ENCODE results near the gene ESF1. TPM values are rescaled to one million over a fixed set of nuclear protein-coding genes. Genes with fewer than 3 reads are reported as not detected.
A peak's percentile ranks its signal among the peaks of the same experiment; 100 is the strongest.
"Not testable (repeated sequence)": the region's sequence is repeated elsewhere in the genome, so short reads cannot be mapped to it uniquely, and the experiment has no call there.

The ESF1 gene
- total RNA-seq, 1 experiment from 2014 or later: 11.4 TPM

DNA sequence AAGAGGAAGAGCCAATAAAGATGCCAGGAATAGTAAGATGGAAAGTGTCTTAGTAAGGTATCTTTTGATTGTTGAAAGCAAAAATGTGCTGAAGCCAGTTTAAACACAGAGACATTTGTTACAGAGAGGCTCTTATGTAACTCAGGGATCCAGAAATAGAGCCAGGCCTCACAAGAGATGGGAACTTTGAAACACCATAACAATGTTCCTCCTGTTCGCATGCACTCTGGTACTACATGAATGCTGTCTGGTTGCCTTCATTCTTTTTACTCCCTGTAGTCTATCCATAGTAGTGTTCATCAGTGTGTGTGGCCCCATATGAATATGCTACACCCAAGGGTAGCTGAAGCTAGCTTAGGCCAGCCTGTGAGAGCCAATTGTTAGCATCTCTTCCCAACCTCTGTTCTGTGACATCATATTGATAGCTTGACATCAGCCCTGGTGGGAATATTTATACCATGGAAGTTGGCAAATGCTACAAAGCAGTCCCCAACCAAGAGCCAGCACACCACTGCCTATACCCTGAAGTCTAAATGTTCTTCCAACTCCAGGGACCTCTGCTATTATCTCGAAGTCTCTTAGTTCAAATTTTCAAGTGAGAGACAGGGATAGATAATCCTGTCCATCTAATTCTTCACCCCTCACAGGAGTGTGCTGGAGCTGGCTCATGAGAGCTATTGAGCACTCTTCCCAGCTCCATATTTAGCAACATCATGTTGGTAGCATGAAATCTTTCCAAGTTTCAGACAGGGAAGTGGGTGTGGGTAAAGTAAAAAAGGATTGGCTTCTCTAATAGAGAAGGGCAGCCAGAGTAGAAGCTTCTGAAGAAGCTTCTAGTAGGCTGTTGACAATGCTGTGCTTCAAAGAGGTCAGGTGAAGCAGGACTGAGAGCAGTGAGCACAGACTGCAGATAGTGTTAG is 7.1 kb upstream of the ESF1 start:
- DNase-seq (ENCODE audit: low read depth): no peak

DNA sequence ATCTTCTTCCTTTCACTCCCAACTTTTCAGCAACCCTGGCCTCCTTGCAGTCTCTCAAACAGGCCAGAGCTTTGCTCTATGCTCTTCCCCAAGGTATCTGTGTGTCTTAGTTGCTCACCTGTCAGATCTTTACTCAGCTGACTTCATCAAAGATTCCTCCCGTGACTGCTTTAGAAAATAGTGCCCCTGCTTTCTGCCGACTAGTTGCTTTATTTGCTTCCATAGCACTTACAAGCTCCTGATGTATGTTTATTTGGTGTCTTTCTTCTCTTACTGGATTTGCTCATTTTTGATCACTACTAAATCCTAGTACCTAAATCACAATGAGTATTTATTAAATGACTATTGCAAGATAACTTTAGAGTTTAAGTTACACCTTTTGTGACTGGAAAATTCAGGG is 6.0 kb upstream of the ESF1 start:
- no peak for DNase-seq (ENCODE audit: low read depth)

DNA sequence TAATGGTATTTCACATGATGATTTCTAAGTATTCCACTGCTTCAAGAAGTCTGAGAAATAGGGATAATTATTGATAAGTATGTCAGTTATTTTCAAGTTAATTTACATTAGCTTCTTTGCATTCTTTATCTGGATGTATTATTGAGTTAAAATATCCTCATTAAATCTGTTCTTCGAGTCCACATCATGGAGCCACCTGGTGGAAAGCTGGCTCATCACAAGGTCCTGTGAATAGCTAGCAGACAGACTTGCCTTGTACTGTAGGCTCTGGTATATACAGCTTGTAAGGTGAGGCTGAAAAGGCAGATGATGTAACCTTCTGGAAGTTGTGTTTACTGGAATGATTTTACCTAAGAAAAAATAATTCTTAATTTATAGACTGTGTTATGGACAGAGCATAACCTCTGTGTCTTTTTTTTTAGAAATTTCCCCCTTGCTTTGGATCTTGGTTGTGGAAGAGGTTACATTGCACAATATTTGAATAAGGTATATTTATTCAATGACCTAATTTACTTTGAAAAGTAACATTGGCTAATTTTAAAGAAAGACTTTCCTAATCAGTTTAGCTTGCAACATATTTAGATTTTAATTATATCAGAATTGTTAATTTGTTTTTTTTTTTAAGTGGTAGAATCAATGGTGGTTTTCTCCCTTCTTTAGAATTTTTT is 3.6 kb upstream of the ESF1 start:
- peak; percentile 48 for DNase-seq (ENCODE audit: low read depth)

- DNase-seq (ENCODE audit: low read depth): no peak
These were observed 1.6 kb upstream of the ESF1 start for GRCh38 chr20:13786143-13786828.

GRCh38 chr20:13784271-13784892 is 337 bp downstream of the ESF1 start:
- no peak for DNase-seq (ENCODE audit: low read depth)

GRCh38 chr20:13783528-13783927 is 1.2 kb downstream of the ESF1 start:
- no peak for DNase-seq (ENCODE audit: low read depth)

- no peak for DNase-seq (ENCODE audit: low read depth)
These were observed 5.9 kb downstream of the ESF1 start for GRCh38 chr20:13778827-13779226.

DNA sequence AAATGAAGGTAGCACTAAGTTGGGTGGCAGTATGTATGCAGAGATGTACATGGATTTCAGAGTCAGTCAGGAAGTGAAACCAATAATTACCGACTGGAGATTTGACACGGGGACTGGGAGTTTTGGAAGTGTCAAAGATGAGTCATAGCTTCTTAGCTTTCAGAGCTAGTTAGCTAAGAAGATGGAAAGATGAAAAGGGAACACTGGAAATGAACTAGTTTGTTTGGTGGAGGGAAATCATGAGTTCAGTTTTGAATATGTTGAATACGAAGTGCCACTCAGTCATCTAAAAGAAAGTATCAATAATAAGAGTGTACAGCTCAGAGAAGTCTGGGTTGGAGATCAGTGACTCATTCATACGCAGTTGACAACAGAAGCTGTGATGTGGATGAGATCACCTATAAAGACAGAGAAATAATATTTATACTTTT is 7.5 kb downstream of the ESF1 start:
- DNase-seq (ENCODE audit: low read depth): peak; percentile 46

- no peak for DNase-seq (ENCODE audit: low read depth)
These were observed 8.9 kb downstream of the ESF1 start for GRCh38 chr20:13775867-13776266.

DNA sequence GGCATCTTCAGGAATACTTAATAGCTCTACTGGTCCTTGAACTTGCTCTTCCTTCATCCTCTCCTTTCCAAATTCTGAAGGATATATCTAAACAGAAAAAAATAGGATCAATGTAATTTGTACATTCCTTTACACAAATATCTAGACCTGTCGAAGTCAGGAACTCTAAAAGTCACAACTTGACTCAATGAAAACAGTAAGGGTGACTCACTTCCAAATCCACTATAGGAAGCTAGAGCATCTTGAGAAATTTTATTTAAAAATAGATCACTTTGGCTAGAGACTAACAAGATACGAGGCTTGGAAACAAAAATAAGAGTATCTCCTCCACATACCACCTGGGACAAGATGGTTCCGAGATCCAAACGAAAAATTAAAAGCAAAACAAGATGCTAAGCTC is 12.2 kb downstream of the ESF1 start:
- peak; percentile 8 for DNase-seq (ENCODE audit: low read depth)

GRCh38 chr20:13771853-13772453 is 12.8 kb downstream of the ESF1 start:
- peak; percentile 18 for DNase-seq (ENCODE audit: low read depth)

- DNase-seq (ENCODE audit: low read depth): no peak
These were observed 14.6 kb downstream of the ESF1 start for GRCh38 chr20:13770141-13770540.

- DNase-seq (ENCODE audit: low read depth): no peak
These were observed 18.8 kb downstream of the ESF1 start for GRCh38 chr20:13765868-13766416.

GRCh38 chr20:13765299-13765698 is 19.4 kb downstream of the ESF1 start:
- DNase-seq (ENCODE audit: low read depth): peak; percentile 70

DNA sequence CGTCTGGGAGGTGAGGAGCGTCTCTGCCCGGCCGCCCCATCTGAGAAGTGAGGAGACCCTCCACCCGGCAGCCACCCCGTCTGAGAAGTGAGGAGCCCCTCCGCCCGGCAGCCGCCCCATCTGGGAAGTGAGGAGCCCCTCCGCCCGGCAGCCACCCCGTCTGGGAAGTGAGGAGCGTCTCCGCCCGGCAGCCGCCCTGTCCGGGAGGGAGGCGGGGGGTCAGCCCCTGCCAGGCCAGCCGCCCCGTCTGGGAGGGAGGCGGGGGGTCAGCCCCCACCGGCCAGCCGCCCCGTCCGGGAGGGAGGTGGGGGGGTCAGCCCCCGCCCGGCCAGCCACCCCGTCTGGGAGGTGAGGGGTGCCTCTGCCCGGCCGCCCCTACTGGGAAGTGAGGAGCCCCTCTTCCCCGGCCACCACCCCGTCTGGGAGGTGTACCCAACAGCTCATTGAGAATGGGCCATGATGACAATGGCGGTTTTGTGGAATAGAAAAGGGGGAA is 24.2 kb downstream of the ESF1 start:
- not testable (repeated sequence) for DNase-seq (ENCODE audit: low read depth)

DNA sequence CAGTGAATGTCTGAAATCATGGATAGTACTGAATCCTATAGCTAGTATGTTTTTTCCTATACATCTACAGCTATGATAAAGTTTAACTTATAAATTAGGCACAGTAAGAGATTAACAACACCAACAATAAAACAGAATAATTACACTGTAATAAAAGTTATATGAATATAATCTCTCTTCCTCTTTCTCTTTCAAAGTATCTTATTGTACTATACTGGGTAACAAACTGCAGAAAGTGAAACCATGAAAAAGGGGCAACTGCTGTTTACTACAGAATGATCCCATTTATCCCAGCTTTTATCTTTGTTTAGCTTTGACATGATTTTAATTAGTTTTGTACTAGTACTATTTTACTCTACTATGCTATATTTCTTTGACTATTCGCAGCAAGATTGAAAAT is 25.8 kb downstream of the ESF1 start:
- no peak for DNase-seq (ENCODE audit: low read depth)

GRCh38 chr20:13756551-13756950 is 28.2 kb downstream of the ESF1 start:
- DNase-seq (ENCODE audit: low read depth): no peak

DNA sequence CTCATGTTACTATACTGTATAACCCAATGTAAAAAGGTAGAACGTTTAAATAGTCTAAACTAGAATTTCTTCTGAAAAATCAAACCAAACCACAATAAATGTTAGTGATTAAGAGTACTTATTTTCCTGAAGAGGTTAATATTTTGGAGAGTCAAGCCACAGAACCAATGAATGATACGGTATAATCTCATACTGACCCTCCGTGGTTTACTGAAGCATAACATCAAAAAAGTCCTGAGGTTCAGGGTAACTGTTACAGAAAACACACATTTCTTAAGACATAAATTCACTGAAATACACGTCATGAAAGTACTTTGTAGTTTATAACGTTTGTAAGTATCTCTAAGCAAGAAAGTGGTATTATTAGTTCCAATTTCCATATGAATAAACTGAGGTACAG is 28.9 kb downstream of the ESF1 start:
- DNase-seq (ENCODE audit: low read depth): no peak

GRCh38 chr20:13753436-13754036 is 31.2 kb downstream of the ESF1 start:
- no peak for DNase-seq (ENCODE audit: low read depth)

DNA sequence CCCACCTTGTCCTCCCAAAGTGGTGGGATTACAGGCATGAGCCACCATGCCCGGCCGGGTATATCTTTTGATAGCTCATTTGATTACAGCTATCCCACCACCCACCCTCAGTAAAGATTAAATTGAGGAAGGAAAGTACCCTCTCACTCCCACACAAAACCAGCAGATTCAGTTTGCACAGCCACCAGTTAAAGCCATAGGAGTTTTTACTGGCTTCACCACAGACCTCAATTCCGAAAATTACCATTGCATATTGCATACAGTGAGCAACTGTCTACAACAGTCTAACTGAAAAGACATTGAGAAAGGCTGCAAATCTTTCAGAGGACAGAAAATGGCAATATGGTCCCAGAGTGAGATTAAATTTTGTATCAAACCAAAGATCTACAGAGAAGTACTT is 34.9 kb downstream of the ESF1 start:
- no peak for DNase-seq (ENCODE audit: low read depth)

All from HT1080 (cell line).